T-helper 17 cell (primary cell): ENCODE measurements around the gene ACHE. TPM values are rescaled to one million over a fixed set of nuclear protein-coding genes. Genes with fewer than 3 reads are reported as not detected.
A peak's percentile ranks its signal among the peaks of the same experiment; 100 is the strongest.
"Not testable (repeated sequence)": the region's sequence is repeated elsewhere in the genome, so short reads cannot be mapped to it uniquely, and the experiment has no call there.

ENCODE experiments used
- ATAC-seq: fragments of 150-1000 bp; cut with Tn5 transposase; 2 replicates; pipeline ENCODE4 v1.10.0; 2021; ENCODE audit warnings: mild to moderate bottlenecking, moderate library complexity
- DNase-seq, 3 donors: peaks; one replicate each; pipeline versions ENCODE4 v3.0.0 to v3.0.0-alpha.2; 2020 to 2021
- H3K9me3 ChIP-seq: one replicate; pipeline ENCODE4 v1.7.0; 2013; ENCODE audit warnings: low read length, mild to moderate bottlenecking; ENCODE audit not compliant: control insufficient read depth, poor library complexity, severe bottlenecking
- H3K27ac Mint-ChIP-seq: one replicate; pipeline ENCODE4 v1.8.0; 2022; ENCODE audit warnings: mild to moderate bottlenecking, moderate library complexity, mixed read lengths
- H3K27me3 Mint-ChIP-seq: one replicate; pipeline ENCODE4 v1.8.0; 2022; ENCODE audit warnings: mixed read lengths
- H3K36me3 Mint-ChIP-seq: one replicate; pipeline ENCODE4 v1.8.0; 2022; ENCODE audit warnings: low read depth, mixed read lengths
- H3K4me1 Mint-ChIP-seq: one replicate; pipeline ENCODE4 v1.8.0; 2022; ENCODE audit warnings: mild to moderate bottlenecking, mixed read lengths
- H3K4me3 Mint-ChIP-seq: one replicate; pipeline ENCODE4 v1.8.0; 2022; ENCODE audit warnings: mild to moderate bottlenecking, moderate library complexity, mixed read lengths
- total RNA-seq, 4 donors: library from RNA in 2 of 4; stranded (reverse) in 2 of 4; gene quantifications; one replicate each; pipeline ENCODE4 v1.2.3 and lab custom pipeline; 2022 to 2026

ACHE gene
- total RNA-seq, result under 1 TPM; 0.21 to 0.25 TPM
- total RNA-seq (lab: John Stamatoyannopoulos, UW), result 0 to 0.23 reads per million in 2 donors

- DNase-seq, result no peak
- Mint-ChIP-seq H3K27ac (no peak within 1 kb of the TSS), H3K4me3 (peak within 1 kb of the TSS; percentile 92), H3K4me1 (peaks cover 22% of the 10 kb centered on the region), H3K36me3 (peaks cover 5% of the 10 kb centered on the region), H3K27me3 (peaks cover 41% of the 10 kb centered on the region)
- ATAC-seq, result peak; percentile 20
- no peaks in the 10 kb centered on the region for H3K9me3 ChIP-seq
Observed at GRCh38 chr7:100895701-100895955, at the start of gene ACHE. Gene ACHE, minus strand, starts transcription at chr7:100895888. Its CDS starts 1,656 bp downstream, at chr7:100894232.

- H3K36me3 Mint-ChIP-seq, result peaks cover 2% of the 10 kb centered on the region
- no peak for ATAC-seq
- no peaks in the 10 kb centered on the region for H3K9me3 ChIP-seq
- peaks cover 2% of the 10 kb centered on the region for H3K4me1 Mint-ChIP-seq
- H3K27ac Mint-ChIP-seq, result no peak overlapping the region
- H3K4me3 Mint-ChIP-seq, result no peak overlapping the region
- peaks cover 33% of the 10 kb centered on the region for H3K27me3 Mint-ChIP-seq
- DNase-seq, result no peak
Observed at GRCh38 chr7:100944138-100944537, 48.5 kb upstream of the ACHE start.

DNA sequence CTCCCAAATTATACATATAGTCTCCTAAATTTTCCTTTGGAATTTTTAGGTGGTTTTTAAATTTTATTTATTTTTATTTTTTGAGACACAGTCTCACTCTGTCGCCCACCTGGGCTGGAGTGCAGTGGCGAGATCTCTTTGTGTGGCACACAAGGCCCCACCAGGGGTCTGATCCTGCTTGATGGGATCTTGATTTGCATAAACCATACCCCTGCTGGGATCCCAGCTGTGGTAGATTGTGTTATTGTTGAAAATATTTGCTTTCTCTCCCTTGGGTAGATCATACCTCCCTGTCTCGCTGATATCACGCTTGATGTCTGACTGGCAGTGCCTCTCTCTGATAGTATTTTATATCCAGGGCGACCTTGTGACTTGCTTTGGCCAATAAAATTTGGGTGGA lies 48.0 kb upstream of the ACHE start:
- Mint-ChIP-seq H3K4me1 (peaks cover 2% of the 10 kb centered on the region), H3K4me3 (no peak overlapping the region), H3K36me3 (peaks cover 2% of the 10 kb centered on the region), H3K27me3 (peaks cover 37% of the 10 kb centered on the region), H3K27ac (no peak overlapping the region)
- ATAC-seq (no peak), DNase-seq (no peak)
- H3K9me3 ChIP-seq, result no peaks in the 10 kb centered on the region

GRCh38 chr7:100942045-100942774 lies 46.5 kb upstream of the ACHE start:
- Mint-ChIP-seq H3K27ac (no peak overlapping the region), H3K4me3 (no peak overlapping the region), H3K27me3 (peaks cover 37% of the 10 kb centered on the region), H3K36me3 (peaks cover 2% of the 10 kb centered on the region), H3K4me1 (peaks cover 2% of the 10 kb centered on the region)
- ATAC-seq (no peak), DNase-seq (no peak)
- H3K9me3 ChIP-seq, result no peaks in the 10 kb centered on the region

DNA sequence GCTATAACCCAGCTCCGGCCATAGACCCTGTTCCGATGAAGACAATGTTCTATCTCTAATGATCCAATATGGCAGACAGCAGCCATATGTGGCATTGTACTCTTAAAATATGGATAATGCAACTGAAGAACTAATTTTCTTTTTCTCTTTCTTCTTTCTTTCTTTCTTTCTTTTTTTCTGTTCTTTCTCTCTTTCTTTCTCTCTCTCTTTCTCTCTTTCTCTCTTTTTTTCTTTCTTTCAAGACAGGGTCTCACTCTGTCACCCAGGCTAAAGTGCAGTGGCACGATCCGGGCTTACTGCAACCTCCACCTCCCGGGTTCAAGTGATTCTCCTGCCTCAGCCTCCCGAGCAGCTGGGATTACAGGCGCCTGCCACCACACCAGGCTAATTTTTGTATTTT lies 40.5 kb upstream of the ACHE start:
- not testable (repeated sequence) for H3K27me3 Mint-ChIP-seq, ATAC-seq, H3K36me3 Mint-ChIP-seq, DNase-seq, H3K4me1 Mint-ChIP-seq, H3K27ac Mint-ChIP-seq, H3K4me3 Mint-ChIP-seq, H3K9me3 ChIP-seq

DNA sequence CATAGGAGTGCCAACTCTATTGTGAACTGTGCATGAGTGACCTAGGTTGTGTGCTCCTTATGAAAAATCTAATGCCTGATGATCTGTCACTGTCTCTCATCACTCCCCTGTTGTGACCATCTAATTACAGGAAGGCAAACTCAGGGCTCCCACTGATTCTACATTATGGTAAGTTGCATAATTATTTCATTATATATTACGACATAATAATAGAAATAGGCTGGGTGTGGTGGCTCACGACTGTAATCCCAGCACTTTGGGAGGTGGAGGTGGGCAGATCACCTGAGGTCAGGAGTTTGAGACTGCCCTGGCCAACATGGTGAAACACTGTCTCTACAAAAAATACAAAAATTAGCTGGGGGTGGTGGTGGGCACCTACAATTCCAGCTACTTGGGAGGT lies 39.7 kb upstream of the ACHE start:
- H3K9me3 ChIP-seq, H3K4me1 Mint-ChIP-seq, H3K36me3 Mint-ChIP-seq, DNase-seq, ATAC-seq, H3K4me3 Mint-ChIP-seq, H3K27me3 Mint-ChIP-seq, H3K27ac Mint-ChIP-seq: not testable (repeated sequence)

DNA sequence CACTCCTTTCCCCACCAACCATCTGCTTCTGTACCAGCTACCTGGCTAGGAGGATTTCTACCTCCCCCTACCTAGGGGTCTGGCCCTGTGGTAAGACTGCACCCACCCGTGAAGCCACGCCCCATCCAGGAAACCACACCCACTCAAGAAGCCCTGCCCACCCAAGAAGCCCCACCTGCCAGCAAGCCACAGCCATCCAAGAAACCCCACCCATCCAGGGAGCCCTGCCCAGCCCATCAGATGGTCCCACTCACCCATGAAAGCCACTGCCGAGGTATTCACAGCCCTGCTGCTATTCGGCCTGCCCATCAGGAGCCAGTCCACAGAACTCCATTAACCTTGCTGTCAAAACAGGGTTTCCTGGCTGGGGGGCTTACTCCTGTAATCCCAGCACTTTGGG lies 38.0 kb upstream of the ACHE start:
- ATAC-seq, result no peak
- no peaks in the 10 kb centered on the region for H3K9me3 ChIP-seq
- Mint-ChIP-seq H3K27me3 (peaks cover 15% of the 10 kb centered on the region), H3K4me3 (no peak overlapping the region), H3K4me1 (no peaks in the 10 kb centered on the region), H3K36me3 (no peaks in the 10 kb centered on the region), H3K27ac (no peak overlapping the region)
- no peak for DNase-seq

DNA sequence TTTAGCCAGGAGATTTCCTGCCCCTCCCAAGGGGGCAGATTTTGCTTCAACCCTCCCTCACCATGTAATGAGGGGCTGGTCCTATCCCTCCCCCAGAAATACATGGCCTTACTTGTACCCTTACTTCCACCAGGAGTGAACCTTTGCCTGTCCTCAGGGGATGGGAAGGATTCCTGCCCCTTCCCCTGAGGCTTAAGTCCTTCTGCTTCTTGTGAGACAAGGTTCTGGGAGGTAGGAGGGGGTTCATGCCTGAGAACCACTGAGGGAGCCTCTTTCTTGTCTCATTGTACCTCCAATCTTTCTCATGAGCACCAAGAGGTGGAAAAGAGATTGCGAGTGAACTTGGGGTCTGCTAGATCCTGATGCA lies 34.1 kb upstream of the ACHE start:
- DNase-seq (no peak), ATAC-seq (no peak)
- no peaks in the 10 kb centered on the region for H3K9me3 ChIP-seq
- Mint-ChIP-seq H3K27ac (no peak overlapping the region), H3K36me3 (no peaks in the 10 kb centered on the region), H3K4me3 (no peak overlapping the region), H3K4me1 (no peaks in the 10 kb centered on the region), H3K27me3 (peaks cover 14% of the 10 kb centered on the region)

- H3K27me3 Mint-ChIP-seq, result peaks cover 25% of the 10 kb centered on the region
- H3K9me3 ChIP-seq, H3K27ac Mint-ChIP-seq, H3K36me3 Mint-ChIP-seq, H3K4me3 Mint-ChIP-seq, DNase-seq, ATAC-seq, H3K4me1 Mint-ChIP-seq: not testable (repeated sequence)
Observed at GRCh38 chr7:100923616-100924015, 27.9 kb upstream of the ACHE start.

GRCh38 chr7:100921039-100921438 lies 25.4 kb upstream of the ACHE start:
- Mint-ChIP-seq H3K4me1 (no peaks in the 10 kb centered on the region), H3K27ac (no peak overlapping the region), H3K27me3 (peaks cover 35% of the 10 kb centered on the region), H3K4me3 (no peak overlapping the region), H3K36me3 (peaks cover 9% of the 10 kb centered on the region)
- no peaks in the 10 kb centered on the region for H3K9me3 ChIP-seq
- no peak for ATAC-seq
- no peak for DNase-seq

DNA sequence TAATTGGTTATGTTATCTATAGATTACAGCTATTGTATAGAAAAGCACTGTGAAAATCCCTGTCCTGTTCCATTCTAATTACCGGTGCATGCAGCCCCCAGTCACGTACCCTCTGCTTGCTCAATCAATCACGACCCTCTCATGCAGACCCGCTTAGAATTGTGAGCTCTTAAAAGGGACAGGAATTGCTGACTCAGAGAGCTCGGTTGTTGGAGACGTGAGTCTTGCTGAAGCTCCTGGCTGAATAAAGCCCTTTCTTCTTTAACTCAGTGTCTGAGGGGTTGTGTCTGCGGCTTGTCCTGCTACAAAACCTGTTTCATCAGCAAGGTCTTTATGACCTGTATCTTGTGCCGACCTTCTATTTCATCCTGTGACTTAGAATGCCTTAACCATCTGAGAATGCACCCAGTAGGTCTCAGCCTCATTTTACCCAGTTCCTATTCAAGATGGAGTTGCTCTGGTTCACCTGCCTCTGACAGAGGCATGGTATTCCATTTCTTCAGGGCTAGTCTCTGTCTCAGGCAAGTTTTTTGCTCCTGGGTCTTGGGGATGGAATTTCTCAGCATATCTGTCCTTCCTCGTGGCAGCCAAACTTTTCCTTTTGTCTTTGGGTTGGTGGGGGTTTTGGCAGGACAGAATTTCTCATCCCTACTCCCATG lies 24.2 kb upstream of the ACHE start:
- H3K27ac Mint-ChIP-seq, H3K4me3 Mint-ChIP-seq, H3K9me3 ChIP-seq, H3K36me3 Mint-ChIP-seq, H3K4me1 Mint-ChIP-seq, DNase-seq, ATAC-seq: not testable (repeated sequence)
- H3K27me3 Mint-ChIP-seq, result peaks cover 38% of the 10 kb centered on the region

- H3K4me3 Mint-ChIP-seq, ATAC-seq, H3K27ac Mint-ChIP-seq: not testable (repeated sequence)
Observed at GRCh38 chr7:100919335-100919734, 23.6 kb upstream of the ACHE start.

DNA sequence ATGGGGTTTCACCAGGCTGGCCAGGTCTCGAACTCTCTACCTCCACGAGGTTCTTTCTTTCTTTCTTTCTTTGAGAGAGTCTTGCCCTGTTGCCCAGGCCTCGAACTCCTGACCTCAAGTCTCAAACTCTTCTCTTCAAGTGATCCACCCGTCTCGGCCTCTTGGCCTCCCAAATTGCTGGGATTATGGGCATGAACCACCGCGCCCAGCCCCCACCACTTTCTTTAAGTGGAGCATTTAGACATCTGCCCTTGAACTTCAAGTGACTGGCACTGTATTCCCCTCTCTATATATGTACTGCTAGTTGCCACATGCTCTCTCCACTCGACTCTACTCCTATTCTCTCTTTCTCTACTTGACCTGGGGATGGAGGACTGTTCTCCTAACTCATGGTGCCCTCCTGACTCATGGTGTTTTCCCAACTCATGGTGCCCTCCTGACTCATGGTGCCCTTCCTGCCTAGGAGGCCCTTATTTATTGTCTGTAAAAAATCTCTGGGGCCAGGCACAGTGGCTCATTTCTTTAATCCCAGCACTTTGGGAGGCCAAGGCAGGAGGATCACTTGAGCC lies 19.3 kb upstream of the ACHE start:
- Mint-ChIP-seq H3K27me3 (peaks cover 53% of the 10 kb centered on the region), H3K4me1 (peaks cover 2% of the 10 kb centered on the region), H3K27ac (no peak overlapping the region), H3K4me3 (no peak overlapping the region), H3K36me3 (no peaks in the 10 kb centered on the region)
- no peaks in the 10 kb centered on the region for H3K9me3 ChIP-seq
- no peak for ATAC-seq
- DNase-seq, result no peak

More at GRCh38 chr7:100919335-100919734, 23.6 kb upstream of the ACHE start:
- not testable (repeated sequence) for DNase-seq, H3K9me3 ChIP-seq, H3K36me3 Mint-ChIP-seq, H3K4me1 Mint-ChIP-seq
- H3K27me3 Mint-ChIP-seq, result peaks cover 42% of the 10 kb centered on the region
